ENCODE measurements around the gene COX19. TPM values are rescaled to one million over a fixed set of nuclear protein-coding genes. Genes with fewer than 3 reads are reported as not detected.

COX19 gene
- total RNA-seq, 1 experiment from 2014 or later, result 28.9 TPM

GRCh38 chr7:952548-953441, 22.6 kb downstream of the COX19 start:
- ChIA-PET POLR2A (ENCODE audit: unreplicated experiment) (interaction anchor here (0.6 kb wide), 1 partner anchor 120 kb away, joined by 3 read pairs; no protein-coding TSS in a partner anchor), CTCF (interaction anchor here (0.6 kb wide), 2 partner anchors 23 to 134 kb away, joined by 6 to 8 read pairs; no protein-coding TSS in a partner anchor)
- Histone ChIP-seq H3K9me3 (ENCODE audit: insufficient read depth, low read depth) (no peaks in the 10 kb centered on the region), H3K36me3 (ENCODE audit: low read depth) (no peaks in the 10 kb centered on the region), H3K4me2 (peak overlapping the region; percentile 97), H3K4me1 (replicated peaks; ENCODE audit: insufficient read depth) (peaks cover 47% of the 10 kb centered on the region), H4K20me1 (ENCODE audit: insufficient read depth) (peaks cover 9% of the 10 kb centered on the region; the same call in 1 of the 2 replicates), H3K27me3 (ENCODE audit: insufficient read depth, low read depth) (no peaks in the 10 kb centered on the region), H3K27ac (no peak overlapping the region), H3K79me2 (ENCODE audit: low read depth) (peaks cover 34% of the 10 kb centered on the region), H3F3A (ENCODE audit: insufficient read depth, low read depth) (peaks cover 38% of the 10 kb centered on the region), H3K4me3 (peak overlapping the region; percentile 92), H3K9me2 (ENCODE audit: insufficient read depth) (no peaks in the 10 kb centered on the region), H2AFZ (no peak overlapping the region)
- intact Hi-C loops (cut with micrococcal nuclease; ENCODE audit: unreplicated experiment), result loop anchor here (1.0 kb wide), 3 partner anchors 16 to 75 kb away; no protein-coding TSS in a partner anchor
- BruUV-seq (replicated peaks), result no TSS peak
- DNase-seq, result no peak
- TF ChIP-seq EZH2 (IDR thresholded peaks at IDR 0.05; ENCODE audit: low read depth) (no peak), CTCF (conservative IDR thresholded peaks at IDR 0.05) (no peak)

- CTCF ChIA-PET, result interaction anchor here (0.6 kb wide), 1 partner anchor 22 kb away, joined by 6 read pairs; no protein-coding TSS in a partner anchor
- intact Hi-C loops (cut with micrococcal nuclease; ENCODE audit: unreplicated experiment), result no loop called here
- POLR2A ChIA-PET (ENCODE audit: unreplicated experiment), result no interaction called here
These were observed 23.3 kb downstream of the COX19 start for GRCh38 chr7:951881-952547.

More at GRCh38 chr7:951881-952547, 23.3 kb downstream of the COX19 start:
- BruUV-seq (replicated peaks), result no TSS peak
- Histone ChIP-seq H3K79me2 (ENCODE audit: low read depth) (peaks cover 42% of the 10 kb centered on the region), H4K20me1 (ENCODE audit: insufficient read depth) (peaks cover 9% of the 10 kb centered on the region; the same call in 1 of the 2 replicates), H2AFZ (no peak overlapping the region), H3K4me3 (no peak overlapping the region), H3K36me3 (ENCODE audit: low read depth) (no peaks in the 10 kb centered on the region), H3K9me3 (ENCODE audit: insufficient read depth, low read depth) (no peaks in the 10 kb centered on the region), H3K27ac (no peak overlapping the region), H3K9me2 (ENCODE audit: insufficient read depth) (no peaks in the 10 kb centered on the region), H3K4me2 (0 out of 2 replicates have a peak overlapping the region, but pooled peaks have one; percentile 97), H3F3A (ENCODE audit: insufficient read depth, low read depth) (peaks cover 38% of the 10 kb centered on the region), H3K4me1 (replicated peaks; ENCODE audit: insufficient read depth) (peaks cover 54% of the 10 kb centered on the region), H3K27me3 (ENCODE audit: insufficient read depth, low read depth) (no peaks in the 10 kb centered on the region)
- DNase-seq, result no peak
- TF ChIP-seq CTCF (conservative IDR thresholded peaks at IDR 0.05) (no peak), EZH2 (IDR thresholded peaks at IDR 0.05; ENCODE audit: low read depth) (no peak)
